Erythroblast (primary cell): ENCODE results near the gene MED12L.

Experiments used
- GATA1 ChIP-seq: IDR thresholded peaks from 2 replicates; pipeline ENCODE4 v1.6.1; 2011; ENCODE audit warnings: low read depth, mild to moderate bottlenecking, control low read depth, low read length, moderate library complexity
- POLR2A ChIP-seq: IDR thresholded peaks from 2 replicates; pipeline ENCODE4 v1.6.1; 2011; ENCODE audit warnings: mild to moderate bottlenecking, low read length

GRCh38 chr3:151314137-151314536 lies 228.7 kb downstream of the MED12L start:
- no peak for TF ChIP-seq POLR2A
- no peak for TF ChIP-seq GATA1
